Dedifferentiated amniotic fluid mesenchymal stem cell (primary cell): ENCODE data around the gene PDCD1.

Source experiments
- DNase-seq: peaks from one replicate; pipeline ENCODE4 v3.0.0-alpha.2; 2016; ENCODE audit errors: extremely low spot score

PDCD1 gene

DNA sequence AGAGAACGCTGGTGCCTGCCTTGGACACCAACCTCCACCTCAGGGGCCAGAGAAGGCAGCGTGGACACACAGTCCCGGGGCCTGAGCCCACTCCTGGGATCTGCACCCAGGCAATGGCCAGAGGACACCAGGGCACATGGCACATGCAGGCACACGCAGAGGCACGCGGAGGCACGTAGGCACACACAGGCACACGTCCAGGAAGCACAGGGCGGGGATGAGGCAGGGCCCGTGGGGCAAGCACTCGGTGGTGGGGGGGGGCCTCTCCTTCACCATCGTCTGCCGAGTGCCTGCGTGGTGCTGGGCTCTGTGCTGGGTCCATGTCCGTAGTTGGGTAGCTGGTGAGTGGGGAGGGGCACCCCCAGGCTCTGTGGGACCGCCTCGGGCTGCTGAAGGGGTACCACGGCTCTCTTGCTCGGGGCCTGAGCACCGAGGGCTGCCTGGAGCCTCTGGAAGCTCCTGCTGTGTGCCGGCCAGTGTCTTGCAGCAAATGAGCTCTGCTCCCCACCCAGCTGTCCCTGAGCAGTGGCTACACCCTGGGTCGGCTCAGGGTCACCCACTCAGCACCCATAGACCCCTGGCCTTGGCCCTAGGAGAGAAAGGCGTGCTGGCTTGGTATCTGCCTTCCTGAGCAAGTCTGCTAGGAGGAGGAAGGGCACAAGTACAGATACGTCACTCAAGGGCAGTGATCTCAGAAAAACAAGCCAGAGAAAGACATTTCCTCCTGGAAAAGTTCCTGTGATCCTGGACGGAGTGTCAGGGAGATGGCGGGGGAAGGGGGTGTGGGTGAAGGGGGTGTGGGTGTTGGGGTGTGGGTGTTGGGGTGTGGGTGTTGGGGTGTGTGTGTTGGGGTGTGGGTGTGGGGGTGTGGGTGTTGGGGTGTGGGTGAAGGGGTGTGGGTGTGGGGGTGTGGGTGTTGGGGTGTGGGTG is 37.3 kb upstream of the PDCD1 start:
- no peak for DNase-seq

DNA sequence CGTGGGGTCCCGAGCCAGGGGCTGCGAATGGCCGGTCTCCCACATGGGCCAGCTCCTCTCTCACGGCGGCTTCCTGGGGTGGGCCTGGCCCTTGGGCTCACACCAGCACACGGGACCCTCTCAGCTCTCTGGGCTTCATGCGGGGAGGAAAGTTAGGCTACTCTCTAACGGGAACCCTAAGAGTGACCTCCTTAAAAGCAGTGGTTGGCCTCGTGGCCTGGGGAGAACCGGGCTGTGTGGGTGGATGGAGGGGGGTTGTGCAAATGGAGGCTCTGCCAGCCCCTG is 36.7 kb upstream of the PDCD1 start:
- no peak for DNase-seq

- no peak for DNase-seq
These were observed 36.2 kb upstream of the PDCD1 start for GRCh38 chr2:241894681-241895426.

DNA sequence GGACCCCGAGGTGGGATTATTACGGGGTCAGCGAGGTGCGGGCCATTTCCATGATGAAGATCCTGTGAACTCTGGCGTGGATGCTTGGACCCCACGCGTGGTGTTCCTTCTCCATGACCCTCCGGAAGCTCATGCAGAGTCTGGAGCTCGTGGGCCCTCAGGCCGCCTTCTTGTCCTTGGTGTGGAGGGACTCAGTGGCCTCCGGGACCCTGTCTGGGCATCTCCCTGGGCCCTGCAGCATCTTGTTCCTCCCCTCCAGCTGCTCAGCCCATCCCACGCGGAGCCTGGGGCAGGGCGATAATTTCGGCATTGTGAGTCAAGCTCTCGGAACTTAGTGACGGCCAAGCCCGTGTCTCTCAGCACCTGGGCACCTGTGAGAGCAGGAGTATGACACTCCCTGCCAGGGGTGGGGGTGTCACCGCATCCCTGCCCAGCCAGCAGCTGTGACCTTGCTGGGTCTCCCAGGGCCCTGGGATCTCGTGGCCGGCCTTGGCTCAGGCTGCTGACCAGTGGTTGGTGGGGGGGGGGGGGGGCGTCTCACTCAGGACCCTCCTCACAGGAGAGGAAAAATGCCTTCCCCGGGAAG is 35.5 kb upstream of the PDCD1 start:
- no peak for DNase-seq

DNA sequence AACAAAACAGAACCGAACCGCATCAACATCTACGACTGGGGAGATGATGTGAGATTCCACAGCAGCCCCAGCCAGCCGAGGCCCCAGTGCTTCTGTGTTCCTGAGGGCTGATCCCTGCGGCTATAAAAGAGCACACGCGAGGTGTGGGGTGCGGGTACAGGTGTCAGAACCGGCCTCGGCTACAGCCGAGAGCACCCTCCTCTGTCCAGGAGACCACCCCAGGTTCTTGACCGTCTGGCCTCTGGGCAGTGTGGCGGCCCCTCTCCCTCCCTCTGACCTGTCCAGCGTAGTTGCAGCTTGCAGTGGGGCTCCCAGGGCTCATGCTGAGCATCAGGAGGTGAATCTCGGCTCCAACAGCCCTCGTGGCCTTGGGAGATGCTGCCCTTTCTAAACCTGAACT is 34.6 kb upstream of the PDCD1 start:
- no peak for DNase-seq

- DNase-seq, result no peak
These were observed 33.8 kb upstream of the PDCD1 start for GRCh38 chr2:241892299-241893137.

DNA sequence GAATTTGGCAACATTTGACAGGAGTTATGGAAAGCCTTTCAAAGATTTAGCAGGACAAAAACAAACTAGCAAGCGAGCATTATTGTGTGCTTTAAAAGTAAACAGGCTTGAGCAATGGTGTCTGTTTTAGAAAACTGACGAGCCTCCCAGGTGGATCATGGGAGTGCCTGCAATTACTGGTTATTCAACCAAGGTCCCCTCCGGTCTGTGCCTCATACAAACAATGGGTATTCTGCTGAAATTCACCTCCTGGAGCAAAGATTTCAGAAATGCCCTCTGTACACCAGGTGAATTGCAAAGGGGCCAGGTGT is 33.2 kb upstream of the PDCD1 start:
- no peak for DNase-seq

DNA sequence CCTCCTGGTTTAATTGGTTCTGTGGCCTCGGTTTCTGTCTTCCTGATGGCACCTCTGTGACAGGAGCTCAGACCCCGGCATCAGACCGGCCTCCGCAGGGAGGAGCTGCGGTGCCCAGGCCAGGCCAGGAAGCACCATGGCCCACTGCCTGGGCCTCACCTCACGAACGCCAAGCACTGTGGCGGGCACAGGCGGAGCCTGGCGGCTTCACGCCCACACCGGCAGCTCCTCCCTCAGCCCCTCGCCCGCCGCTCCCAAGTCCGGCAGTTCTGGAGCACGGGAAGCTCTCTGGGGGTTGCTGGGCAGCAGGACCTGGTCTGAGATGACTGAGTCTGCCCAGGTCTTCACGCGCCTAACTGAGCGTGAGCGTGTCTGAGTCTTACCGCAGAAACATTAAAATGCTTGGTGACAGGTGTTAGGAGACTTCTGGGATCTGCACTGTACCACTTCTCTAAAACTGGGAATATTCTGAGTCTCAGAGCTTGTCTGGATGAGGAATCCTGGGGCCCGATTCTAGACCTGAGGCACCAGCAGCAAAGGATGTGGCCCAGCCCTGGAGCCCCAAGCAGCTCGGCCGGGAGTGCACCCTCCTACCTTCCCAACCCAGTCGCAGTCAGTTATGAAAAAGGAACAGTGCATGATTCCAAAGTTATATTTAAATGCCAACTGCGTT is 32.8 kb upstream of the PDCD1 start:
- no peak for DNase-seq

- no peak for DNase-seq
These were observed 32.0 kb upstream of the PDCD1 start for GRCh38 chr2:241890524-241891235.

DNA sequence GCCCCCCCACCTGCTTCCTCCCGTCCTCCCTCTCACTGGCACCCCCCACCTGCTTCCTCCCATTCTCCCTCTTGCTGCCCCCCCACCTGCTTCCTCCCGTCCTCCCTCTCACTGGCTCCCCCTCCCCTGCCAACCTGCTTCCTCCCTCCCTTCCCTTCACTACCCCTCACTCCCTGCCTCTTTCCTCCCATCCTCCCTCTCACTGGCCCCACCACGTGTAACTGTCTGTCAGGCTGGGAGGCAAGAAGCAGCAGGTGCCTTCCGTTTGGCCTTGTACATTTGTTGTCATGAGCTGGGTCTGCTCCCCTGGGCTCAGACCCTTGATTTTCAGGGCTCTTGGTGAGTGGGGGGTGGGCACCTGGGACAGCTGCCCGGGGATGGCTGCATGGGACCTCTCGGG is 29.9 kb upstream of the PDCD1 start:
- no peak for DNase-seq

DNA sequence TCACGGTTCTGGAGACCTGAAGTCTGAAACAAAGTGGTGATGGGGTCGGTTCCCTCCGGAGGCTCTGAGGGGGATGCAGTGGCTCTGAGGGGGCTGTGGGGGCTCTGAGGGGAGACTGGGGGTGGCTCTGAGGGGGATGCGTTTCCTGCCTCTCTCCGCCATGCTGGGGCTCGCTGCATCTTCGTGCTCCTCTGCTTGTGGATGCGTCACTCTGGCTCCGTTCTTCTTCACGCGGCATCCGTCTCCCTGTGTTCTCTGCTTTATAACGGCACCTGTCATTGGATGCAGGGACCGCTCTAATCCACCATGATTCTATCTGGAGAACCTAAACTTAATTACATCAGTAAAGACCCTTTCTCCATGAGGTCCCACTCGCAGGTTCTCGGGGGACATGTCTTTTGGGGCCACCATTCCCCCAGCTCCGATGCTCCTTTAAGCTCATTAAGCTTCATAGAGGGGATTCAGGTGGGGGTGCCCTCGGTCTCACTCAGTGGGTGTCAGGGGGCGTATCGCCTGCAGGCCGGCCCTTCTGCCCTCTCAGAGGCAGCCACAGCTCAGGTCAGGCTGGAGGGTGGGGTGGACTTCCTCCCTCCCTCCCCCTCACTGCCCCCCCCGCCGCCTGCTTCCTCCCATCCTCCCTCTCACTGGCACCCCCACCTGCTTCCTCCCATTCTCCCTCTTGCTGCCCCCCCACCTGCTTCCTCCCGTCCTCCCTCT is 29.3 kb upstream of the PDCD1 start:
- DNase-seq, result no peak

- no peak for DNase-seq
These were observed 28.2 kb upstream of the PDCD1 start for GRCh38 chr2:241886840-241887447.

- no peak for DNase-seq
These were observed 27.4 kb upstream of the PDCD1 start for GRCh38 chr2:241885946-241886643.

DNA sequence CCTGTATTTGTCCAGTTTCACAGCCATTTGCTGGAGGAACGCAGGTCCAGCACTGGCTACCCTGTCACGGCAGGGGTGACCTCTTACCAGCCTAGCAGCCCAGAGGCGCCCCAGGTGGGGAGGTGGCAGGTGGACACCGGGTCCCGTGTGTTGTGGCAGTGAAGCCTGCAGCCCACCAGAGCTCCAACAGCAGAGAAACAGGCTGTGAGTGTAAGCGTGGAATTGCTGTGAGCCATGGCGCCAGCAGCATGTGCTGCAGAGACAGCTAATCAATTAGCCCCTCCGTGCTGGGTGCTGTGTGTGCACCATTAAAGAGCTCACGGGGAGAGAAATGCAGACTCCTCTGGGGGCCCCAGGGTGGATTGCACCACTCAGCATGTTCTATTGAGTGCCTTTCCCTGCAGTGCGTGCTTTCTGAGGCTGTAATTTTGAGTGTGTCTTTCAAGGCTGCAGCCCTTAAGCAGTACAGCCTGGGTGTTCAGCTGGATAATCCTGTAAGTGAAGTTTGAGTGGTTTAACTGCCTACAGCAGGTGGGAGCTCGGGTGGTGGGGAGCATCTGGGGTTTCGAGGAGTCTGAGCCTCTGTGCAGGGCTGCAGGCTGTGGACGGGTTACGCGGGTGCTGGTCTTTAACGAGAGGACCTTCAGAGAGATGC is 26.7 kb upstream of the PDCD1 start:
- no peak for DNase-seq

DNA sequence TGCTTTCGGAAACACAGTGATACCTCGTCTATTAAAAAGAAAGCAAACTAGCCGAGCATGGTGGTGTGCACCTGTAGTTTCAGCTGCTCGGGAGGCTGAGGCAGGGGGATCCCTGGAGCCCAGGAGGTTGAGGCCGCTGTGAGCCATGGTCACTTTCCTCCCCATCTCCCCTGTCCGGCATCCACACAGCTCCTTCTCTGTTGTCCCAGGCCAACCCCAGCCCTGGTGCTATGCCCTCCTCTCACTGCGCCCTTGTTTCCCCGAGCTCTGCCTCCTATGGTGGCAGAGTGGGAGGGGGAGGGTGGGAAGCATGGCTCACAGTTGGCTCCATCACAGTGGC is 26.2 kb upstream of the PDCD1 start:
- no peak for DNase-seq

GRCh38 chr2:241882091-241882625 is 23.5 kb upstream of the PDCD1 start:
- no peak for DNase-seq

- DNase-seq, result no peak
These were observed 21.8 kb upstream of the PDCD1 start for GRCh38 chr2:241880311-241881073.

GRCh38 chr2:241879326-241879725 is 20.6 kb upstream of the PDCD1 start:
- DNase-seq, result no peak
